HCT116 (cell line): ENCODE measurements around the gene MZB1.
"Not testable (repeated sequence)": the region's sequence is repeated elsewhere in the genome, so short reads cannot be mapped to it uniquely, and the experiment has no call there.

Experiments used
- JUND ChIP-seq: IDR thresholded peaks from 2 replicates; pipeline ENCODE4 v1.6.1; 2012
- POLR2A ChIP-seq: IDR thresholded peaks from 2 replicates; pipeline ENCODE4 v1.7.0; 2011; ENCODE audit warnings: borderline replicate concordance; ENCODE audit not compliant: insufficient read depth, insufficient read length; ENCODE audit errors: extremely low read depth
- SRF ChIP-seq: IDR thresholded peaks from 2 replicates; pipeline ENCODE4 v1.6.1; 2012; ENCODE audit warnings: low read depth
- TF ChIP-seq, protein P1 (sequence below), 3 experiments: fragments of 200-600 bp in 1 of 3; sonication (generic) in 1 of 3; IDR thresholded peaks in 2 of 3; conservative IDR thresholded peaks in 1 of 3; 2 replicates each; pipeline ENCODE4 v1.5.1; 2012 to 2017; ENCODE audit warnings: low read depth in 2 of 3, low read length in 2 of 3, antibody characterized with exemption in 1 of 3, borderline replicate concordance in 1 of 3, control low read depth in 1 of 3, mild to moderate bottlenecking in 1 of 3, mixed read lengths in 1 of 3, mixed run types in 1 of 3, moderate library complexity in 1 of 3; ENCODE audit not compliant: insufficient read depth in 1 of 3

GRCh38 chr5:139409116-139409515, 19.4 kb upstream of the MZB1 start:
- not testable (repeated sequence) for TF ChIP-seq JUND, SRF, POLR2A
- TF ChIP-seq, protein P1, sequence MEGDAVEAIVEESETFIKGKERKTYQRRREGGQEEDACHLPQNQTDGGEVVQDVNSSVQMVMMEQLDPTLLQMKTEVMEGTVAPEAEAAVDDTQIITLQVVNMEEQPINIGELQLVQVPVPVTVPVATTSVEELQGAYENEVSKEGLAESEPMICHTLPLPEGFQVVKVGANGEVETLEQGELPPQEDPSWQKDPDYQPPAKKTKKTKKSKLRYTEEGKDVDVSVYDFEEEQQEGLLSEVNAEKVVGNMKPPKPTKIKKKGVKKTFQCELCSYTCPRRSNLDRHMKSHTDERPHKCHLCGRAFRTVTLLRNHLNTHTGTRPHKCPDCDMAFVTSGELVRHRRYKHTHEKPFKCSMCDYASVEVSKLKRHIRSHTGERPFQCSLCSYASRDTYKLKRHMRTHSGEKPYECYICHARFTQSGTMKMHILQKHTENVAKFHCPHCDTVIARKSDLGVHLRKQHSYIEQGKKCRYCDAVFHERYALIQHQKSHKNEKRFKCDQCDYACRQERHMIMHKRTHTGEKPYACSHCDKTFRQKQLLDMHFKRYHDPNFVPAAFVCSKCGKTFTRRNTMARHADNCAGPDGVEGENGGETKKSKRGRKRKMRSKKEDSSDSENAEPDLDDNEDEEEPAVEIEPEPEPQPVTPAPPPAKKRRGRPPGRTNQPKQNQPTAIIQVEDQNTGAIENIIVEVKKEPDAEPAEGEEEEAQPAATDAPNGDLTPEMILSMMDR (IDR thresholded peaks at IDR 0.05 in 2 of 3, conservative IDR thresholded peaks at IDR 0.05 in 1 of 3; ENCODE audit: borderline replicate concordance in 1 of 3, insufficient read depth in 1 of 3, low read depth in 2 of 3, low read length in 2 of 3) = not testable (repeated sequence)
